GM19240 (cell line): Measurements from ENCODE around the gene CHRNA10.

Experiments used
- DNase-seq: peaks from one replicate; pipeline ENCODE4 v3.0.0; 2011; ENCODE audit warnings: low spot score; ENCODE audit not compliant: insufficient read length

CHRNA10 gene

GRCh38 chr11:3671334-3672254, at the start of gene CHRNA10:
CHRNA10 (minus strand) TSS chr11:3671384; CDS start chr11:3671312, 72 bp downstream.
- DNase-seq = no peak

GRCh38 chr11:3712274-3712673, 41.1 kb upstream of the CHRNA10 start:
- no peak for DNase-seq

- DNase-seq = no peak
Observed at GRCh38 chr11:3710485-3711259, 39.5 kb upstream of the CHRNA10 start.

- no peak for DNase-seq
Observed at GRCh38 chr11:3709977-3710376, 38.8 kb upstream of the CHRNA10 start.

- DNase-seq = no peak
Observed at GRCh38 chr11:3707176-3707575, 36.0 kb upstream of the CHRNA10 start.

GRCh38 chr11:3703383-3703782, 32.2 kb upstream of the CHRNA10 start:
- DNase-seq = no peak

- no peak for DNase-seq
Observed at GRCh38 chr11:3700910-3701309, 29.7 kb upstream of the CHRNA10 start.

GRCh38 chr11:3700410-3700809, 29.2 kb upstream of the CHRNA10 start:
- no peak for DNase-seq

- no peak for DNase-seq
Observed at GRCh38 chr11:3686751-3687150, 15.6 kb upstream of the CHRNA10 start.

GRCh38 chr11:3685923-3686322, 14.7 kb upstream of the CHRNA10 start:
- no peak for DNase-seq

GRCh38 chr11:3684819-3685172, 13.6 kb upstream of the CHRNA10 start:
- DNase-seq = no peak

GRCh38 chr11:3684129-3684818, 13.1 kb upstream of the CHRNA10 start:
- no peak for DNase-seq

- no peak for DNase-seq
Observed at GRCh38 chr11:3683039-3683438, 11.9 kb upstream of the CHRNA10 start.

- no peak for DNase-seq
Observed at GRCh38 chr11:3679077-3679476, 7.9 kb upstream of the CHRNA10 start.

GRCh38 chr11:3675971-3676370, 4.8 kb upstream of the CHRNA10 start:
- no peak for DNase-seq

- no peak for DNase-seq
Observed at GRCh38 chr11:3674189-3674588, 3.0 kb upstream of the CHRNA10 start.

GRCh38 chr11:3669742-3670183, 1.4 kb downstream of the CHRNA10 start:
- DNase-seq = no peak

GRCh38 chr11:3669128-3669527, 2.1 kb downstream of the CHRNA10 start:
- no peak for DNase-seq

- no peak for DNase-seq
Observed at GRCh38 chr11:3667149-3668035, 3.8 kb downstream of the CHRNA10 start.

GRCh38 chr11:3666023-3666530, 5.1 kb downstream of the CHRNA10 start:
- DNase-seq = no peak
